ENCODE data around the gene VEPH1.
A peak's percentile ranks its signal among the peaks of the same experiment; 100 is the strongest.
"Not testable (repeated sequence)": the region's sequence is repeated elsewhere in the genome, so short reads cannot be mapped to it uniquely, and the experiment has no call there.

Gene VEPH1

DNA sequence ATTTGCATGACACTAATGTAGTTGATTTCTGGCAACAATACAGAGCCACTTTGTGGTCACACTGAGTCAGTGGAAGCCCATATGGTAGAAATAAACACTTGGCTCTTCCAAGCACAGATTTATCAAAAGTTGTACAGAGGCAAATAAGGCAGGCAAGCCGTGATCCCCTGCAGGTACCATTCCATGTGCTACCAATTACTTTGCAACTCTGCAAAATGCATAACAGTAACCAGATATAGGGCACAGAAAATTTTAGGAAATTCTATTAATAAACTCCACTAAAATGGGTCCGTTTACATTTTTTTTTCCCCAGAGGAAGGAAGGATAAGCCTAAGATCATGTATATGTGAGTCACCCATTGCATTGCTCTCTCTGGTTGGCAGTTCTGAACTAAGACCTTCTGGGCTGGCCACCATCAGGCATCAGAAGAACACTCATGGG lies 169.6 kb downstream of the VEPH1 start:
- DNase-seq (ENCODE audit: low read depth) = peak; percentile 33
- H3K4me3 ChIP-seq (ENCODE audit: low read depth, low read length) = no peak overlapping the region
- in situ Hi-C loops (cut with HindIII; ENCODE audit: low sequenced_read_pairs) = no loop called here
- TF ChIP-seq, protein P1, sequence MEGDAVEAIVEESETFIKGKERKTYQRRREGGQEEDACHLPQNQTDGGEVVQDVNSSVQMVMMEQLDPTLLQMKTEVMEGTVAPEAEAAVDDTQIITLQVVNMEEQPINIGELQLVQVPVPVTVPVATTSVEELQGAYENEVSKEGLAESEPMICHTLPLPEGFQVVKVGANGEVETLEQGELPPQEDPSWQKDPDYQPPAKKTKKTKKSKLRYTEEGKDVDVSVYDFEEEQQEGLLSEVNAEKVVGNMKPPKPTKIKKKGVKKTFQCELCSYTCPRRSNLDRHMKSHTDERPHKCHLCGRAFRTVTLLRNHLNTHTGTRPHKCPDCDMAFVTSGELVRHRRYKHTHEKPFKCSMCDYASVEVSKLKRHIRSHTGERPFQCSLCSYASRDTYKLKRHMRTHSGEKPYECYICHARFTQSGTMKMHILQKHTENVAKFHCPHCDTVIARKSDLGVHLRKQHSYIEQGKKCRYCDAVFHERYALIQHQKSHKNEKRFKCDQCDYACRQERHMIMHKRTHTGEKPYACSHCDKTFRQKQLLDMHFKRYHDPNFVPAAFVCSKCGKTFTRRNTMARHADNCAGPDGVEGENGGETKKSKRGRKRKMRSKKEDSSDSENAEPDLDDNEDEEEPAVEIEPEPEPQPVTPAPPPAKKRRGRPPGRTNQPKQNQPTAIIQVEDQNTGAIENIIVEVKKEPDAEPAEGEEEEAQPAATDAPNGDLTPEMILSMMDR (IDR thresholded peaks at IDR 0.05; ENCODE audit: low read depth, low read length, missing control alignments) = no peak

DNA sequence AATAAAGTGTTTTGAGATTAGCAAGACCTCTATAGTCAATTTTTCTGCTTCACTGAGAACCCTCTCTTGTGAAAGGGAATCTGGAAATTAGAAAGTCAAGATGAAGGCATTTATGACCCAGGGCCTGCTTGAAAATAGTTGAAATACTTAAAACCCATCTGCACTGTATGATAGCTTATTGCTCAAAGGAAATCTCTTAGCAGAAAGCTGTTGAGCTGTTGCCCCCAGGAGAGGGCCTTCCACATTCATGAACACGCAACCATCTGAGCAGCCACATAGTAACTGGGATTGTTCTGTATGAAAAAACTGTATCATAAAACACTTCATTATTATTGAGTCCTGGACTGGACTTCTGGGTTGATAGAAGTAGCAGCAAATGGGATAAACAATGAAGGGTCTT lies 173.0 kb downstream of the VEPH1 start:
- no peak overlapping the region for H3K4me3 ChIP-seq (ENCODE audit: low read depth, low read length)
- in situ Hi-C loops (cut with HindIII; ENCODE audit: low sequenced_read_pairs) = no loop called here
- no peak for DNase-seq (ENCODE audit: low read depth)
- TF ChIP-seq, protein P1 (IDR thresholded peaks at IDR 0.05; ENCODE audit: low read depth, low read length, missing control alignments) = no peak

GRCh38 chr3:157329551-157329950 lies 173.7 kb downstream of the VEPH1 start:
- no peak for DNase-seq (ENCODE audit: low read depth)
- H3K4me3 ChIP-seq (ENCODE audit: low read depth, low read length) = no peak overlapping the region
- TF ChIP-seq, protein P1 (IDR thresholded peaks at IDR 0.05; ENCODE audit: low read depth, low read length, missing control alignments) = no peak
- in situ Hi-C loops (cut with HindIII; ENCODE audit: low sequenced_read_pairs) = no loop called here

DNA sequence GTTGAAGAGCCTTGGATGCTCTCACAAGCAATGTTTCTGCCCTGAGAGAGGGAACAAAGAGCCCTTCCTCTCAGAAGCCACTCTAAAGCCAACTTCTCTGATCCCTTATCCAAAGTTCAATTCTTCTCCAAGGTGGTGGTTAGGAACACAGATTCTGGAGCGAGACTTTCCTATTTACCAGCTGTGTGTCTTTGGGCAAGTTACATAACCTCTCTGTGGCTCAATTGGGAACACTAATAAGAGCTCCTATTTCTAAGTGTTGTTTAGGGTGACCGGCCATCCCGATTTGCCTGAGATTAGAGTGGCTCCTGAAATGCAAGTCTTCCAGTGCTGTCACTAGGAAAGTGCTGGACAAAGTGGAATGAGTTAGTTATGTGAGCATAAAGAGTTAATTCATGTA lies 175.4 kb downstream of the VEPH1 start:
- in situ Hi-C loops (cut with HindIII; ENCODE audit: low sequenced_read_pairs) = no loop called here
- TF ChIP-seq, protein P1 (IDR thresholded peaks at IDR 0.05; ENCODE audit: low read depth, low read length, missing control alignments) = no peak
- no peak overlapping the region for H3K4me3 ChIP-seq (ENCODE audit: low read depth, low read length)
- DNase-seq (ENCODE audit: low read depth) = no peak

DNA sequence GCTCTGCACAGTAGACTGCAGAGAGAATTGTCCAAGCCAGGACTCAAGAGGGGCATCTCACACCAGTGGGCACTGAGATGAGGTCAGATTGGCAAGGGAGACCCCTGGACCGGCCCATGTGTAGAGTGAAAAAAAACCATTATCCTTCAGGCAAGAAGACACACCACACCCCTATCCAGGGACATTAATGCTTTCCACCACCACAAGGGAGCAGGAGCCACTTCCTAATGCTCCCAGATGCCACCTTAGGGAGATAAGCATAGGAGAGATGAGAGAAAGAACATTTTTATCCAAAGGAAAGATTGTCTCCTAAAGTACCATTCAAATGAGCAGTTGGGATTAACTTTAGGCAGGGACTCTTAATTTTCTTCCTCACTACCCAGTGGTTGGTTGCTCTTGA lies 176.2 kb downstream of the VEPH1 start:
- no peak overlapping the region for H3K4me3 ChIP-seq (ENCODE audit: low read depth, low read length)
- DNase-seq (ENCODE audit: low read depth) = no peak
- TF ChIP-seq, protein P1 (IDR thresholded peaks at IDR 0.05; ENCODE audit: low read depth, low read length, missing control alignments) = no peak
- in situ Hi-C loops (cut with HindIII; ENCODE audit: low sequenced_read_pairs) = no loop called here

DNA sequence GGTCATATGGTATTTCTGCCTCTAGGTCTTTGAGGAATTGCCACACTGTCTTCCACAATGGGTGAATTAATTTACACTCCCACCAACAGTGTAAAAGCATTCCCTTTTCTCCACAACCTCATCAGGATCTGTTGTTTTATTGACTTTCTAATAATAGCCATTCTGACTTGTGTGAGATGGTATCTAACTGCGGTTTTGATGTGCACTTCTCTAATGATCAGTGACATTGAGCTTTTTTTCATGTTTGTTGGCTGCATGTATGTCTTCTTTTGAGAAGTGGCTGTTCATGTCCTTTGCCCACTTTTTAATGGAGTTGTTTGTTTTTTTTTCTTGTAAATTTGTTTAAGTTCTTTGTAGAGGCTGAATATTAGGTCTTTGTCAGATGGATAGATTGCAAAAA lies 178.3 kb downstream of the VEPH1 start:
- DNase-seq (ENCODE audit: low read depth); H3K4me3 ChIP-seq (ENCODE audit: low read depth, low read length); in situ Hi-C loops (cut with HindIII; ENCODE audit: low sequenced_read_pairs): not testable (repeated sequence)

DNA sequence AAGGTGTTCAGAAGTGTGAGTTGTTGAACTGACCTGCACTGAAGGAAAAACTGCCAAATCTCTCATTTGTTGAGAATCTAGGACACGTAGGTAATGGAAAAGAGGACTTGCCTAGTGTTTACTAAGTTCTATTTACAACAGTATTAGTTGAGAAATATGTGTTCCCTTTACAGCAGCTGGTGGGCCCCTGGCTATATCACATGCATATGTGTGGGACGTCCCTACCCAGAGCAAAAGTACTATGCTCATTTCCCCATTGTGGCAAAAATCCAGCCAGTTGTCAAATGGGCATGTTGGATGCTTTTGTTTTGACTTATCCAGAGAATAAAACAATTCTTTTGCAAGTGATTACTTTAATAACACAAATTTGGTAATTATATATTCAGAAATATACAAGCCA lies 179.9 kb downstream of the VEPH1 start:
- in situ Hi-C loops (cut with HindIII; ENCODE audit: low sequenced_read_pairs) = no loop called here

More for the DNA sequence above, 179.9 kb downstream of the VEPH1 start:
- no peak for DNase-seq (ENCODE audit: low read depth)
- H3K4me3 ChIP-seq (ENCODE audit: low read depth, low read length) = no peak overlapping the region
- TF ChIP-seq, protein P1 (IDR thresholded peaks at IDR 0.05; ENCODE audit: low read depth, low read length, missing control alignments) = no peak
